GM18873 (cell line): Measurements from ENCODE around the gene CACNA2D3.
"Not testable (repeated sequence)": the region's sequence is repeated elsewhere in the genome, so short reads cannot be mapped to it uniquely, and the experiment has no call there.

Experiments
- ATAC-seq: cut with Tn5 transposase; IDR thresholded peaks from one replicate; pipeline ENCODE4 v1.9.1; 2021; ENCODE audit warnings: mild to moderate bottlenecking, moderate library complexity, moderate number of reproducible peaks; ENCODE audit not compliant: unreplicated experiment, low FRiP score

CACNA2D3 gene

GRCh38 chr3:54427941-54428871 is 305.9 kb downstream of the CACNA2D3 start:
- ATAC-seq = no peak

GRCh38 chr3:54432975-54433374 is 310.6 kb downstream of the CACNA2D3 start:
- no peak for ATAC-seq

GRCh38 chr3:54433846-54434245 is 311.5 kb downstream of the CACNA2D3 start:
- ATAC-seq = no peak

- ATAC-seq = no peak
These were observed 312.4 kb downstream of the CACNA2D3 start for GRCh38 chr3:54434756-54435155.

GRCh38 chr3:54437271-54437670 is 314.9 kb downstream of the CACNA2D3 start:
- no peak for ATAC-seq

- no peak for ATAC-seq
These were observed 321.3 kb downstream of the CACNA2D3 start for GRCh38 chr3:54443561-54444161.

GRCh38 chr3:54445630-54446029 is 323.3 kb downstream of the CACNA2D3 start:
- no peak for ATAC-seq

GRCh38 chr3:54447427-54447826 is 325.1 kb downstream of the CACNA2D3 start:
- ATAC-seq = no peak

GRCh38 chr3:54454806-54455205 is 332.5 kb downstream of the CACNA2D3 start:
- no peak for ATAC-seq

GRCh38 chr3:54458357-54458756 is 336.0 kb downstream of the CACNA2D3 start:
- ATAC-seq = no peak

GRCh38 chr3:54464554-54464953 is 342.2 kb downstream of the CACNA2D3 start:
- not testable (repeated sequence) for ATAC-seq

GRCh38 chr3:54476891-54477290 is 354.5 kb downstream of the CACNA2D3 start:
- no peak for ATAC-seq

- no peak for ATAC-seq
These were observed 359.4 kb downstream of the CACNA2D3 start for GRCh38 chr3:54481606-54482365.

- ATAC-seq = no peak
These were observed 362.0 kb downstream of the CACNA2D3 start for GRCh38 chr3:54484334-54484733.

GRCh38 chr3:54486317-54486716 is 364.0 kb downstream of the CACNA2D3 start:
- no peak for ATAC-seq

- ATAC-seq = no peak
These were observed 365.9 kb downstream of the CACNA2D3 start for GRCh38 chr3:54488297-54488696.

- no peak for ATAC-seq
These were observed 371.9 kb downstream of the CACNA2D3 start for GRCh38 chr3:54494209-54494608.

- no peak for ATAC-seq
These were observed 384.3 kb downstream of the CACNA2D3 start for GRCh38 chr3:54506603-54507002.

GRCh38 chr3:54507876-54508460 is 385.6 kb downstream of the CACNA2D3 start:
- ATAC-seq = no peak

GRCh38 chr3:54510506-54510905 is 388.2 kb downstream of the CACNA2D3 start:
- ATAC-seq = no peak
